GM19099 (cell line): ENCODE data around the gene TOR1B.

Experiments
- POLR2A ChIP-seq: IDR thresholded peaks from 3 replicates; pipeline ENCODE4 v1.6.1; 2011; ENCODE audit warnings: low read depth; ENCODE audit not compliant: insufficient read length; ENCODE audit errors: extremely low read depth

The TOR1B gene

GRCh38 chr9:129851821-129852220, 48.8 kb downstream of the TOR1B start:
- no peak for TF ChIP-seq POLR2A

GRCh38 chr9:129852579-129852978, 49.6 kb downstream of the TOR1B start:
- TF ChIP-seq POLR2A: no peak

DNA sequence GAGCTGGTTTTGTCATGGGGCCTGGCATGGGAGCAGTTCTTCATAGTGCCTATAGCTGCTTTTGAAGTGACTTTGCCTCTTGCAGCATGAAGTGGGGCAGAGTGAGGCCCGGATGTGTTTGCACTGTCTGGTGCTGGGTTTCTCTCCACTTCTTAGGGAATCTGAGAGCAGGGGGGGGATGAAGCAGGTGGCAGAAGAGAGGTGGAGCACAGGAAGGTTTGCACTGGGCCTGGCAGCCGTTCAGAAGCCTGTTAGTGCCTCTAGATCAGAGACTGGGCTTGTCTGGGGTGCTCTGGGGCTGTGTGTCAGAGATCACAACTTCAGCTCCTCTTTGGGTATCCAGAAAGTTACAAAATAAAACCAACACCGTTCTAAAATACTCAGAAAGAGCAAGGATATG, 50.6 kb downstream of the TOR1B start:
- no peak for TF ChIP-seq POLR2A

DNA sequence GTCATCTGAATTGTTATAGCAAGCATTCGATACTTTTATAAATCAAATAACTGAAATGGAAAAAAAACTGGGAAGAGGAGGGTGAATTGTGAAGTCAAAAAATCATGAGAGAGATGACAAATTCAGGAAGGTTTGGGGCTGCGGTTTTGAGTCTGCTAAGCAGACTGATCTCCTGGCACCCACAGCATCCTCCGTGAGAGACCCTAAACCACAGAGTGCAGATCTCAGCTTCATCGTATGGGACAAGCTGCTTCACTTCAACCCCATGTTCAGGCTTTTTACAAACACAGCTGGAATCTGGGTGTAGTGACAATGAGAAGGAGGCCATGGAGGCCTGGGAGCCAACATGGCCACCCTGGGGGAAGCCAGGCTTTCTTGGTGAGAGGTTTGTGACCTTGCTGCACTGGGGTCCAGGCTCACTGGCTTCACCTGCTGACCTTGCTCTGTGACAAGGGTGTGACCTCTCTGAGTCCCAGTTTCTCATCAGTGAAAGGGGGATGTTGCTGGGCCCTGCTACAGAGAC, 51.7 kb downstream of the TOR1B start:
- no peak for TF ChIP-seq POLR2A

- no peak for TF ChIP-seq POLR2A
Measured at GRCh38 chr9:129857207-129857606, 54.2 kb downstream of the TOR1B start.

DNA sequence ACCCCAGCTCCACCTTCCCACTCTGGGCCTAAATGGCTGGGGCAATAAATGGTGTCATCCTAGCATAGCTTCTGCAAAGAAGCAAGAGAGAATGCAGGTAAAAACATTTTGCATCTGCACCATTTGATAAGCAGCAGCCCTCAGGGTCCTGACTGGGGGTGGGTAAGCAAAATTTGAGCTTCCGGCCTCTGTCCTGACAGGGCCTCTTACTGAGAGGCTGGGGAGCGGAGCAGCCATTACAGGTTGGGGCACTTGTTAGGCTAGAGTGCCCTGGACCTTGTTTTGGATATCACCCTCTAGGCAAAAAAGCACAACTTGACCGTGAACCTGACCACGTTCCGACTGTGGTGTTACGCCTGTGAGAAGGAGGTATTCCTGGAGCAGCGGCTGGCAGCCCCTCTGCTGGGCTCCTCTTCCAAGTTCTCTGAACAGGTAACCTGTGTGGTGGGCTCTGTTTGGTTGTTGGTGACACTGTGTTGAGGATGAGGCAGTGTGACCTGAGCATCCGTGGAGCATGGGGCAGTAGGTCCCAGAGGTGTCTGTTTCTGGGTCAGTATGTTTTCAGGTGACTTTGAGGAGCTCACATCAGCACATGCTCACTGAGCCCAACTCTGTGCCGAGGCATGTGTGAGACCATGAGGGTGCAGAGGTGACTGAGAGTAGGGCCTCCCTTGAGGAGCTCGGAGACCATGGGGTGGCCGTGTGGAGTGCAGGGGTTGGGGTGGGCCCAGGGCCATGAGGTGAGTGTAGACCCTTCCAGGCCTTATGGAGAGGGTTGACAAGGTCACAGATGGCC, 55.4 kb downstream of the TOR1B start:
- TF ChIP-seq POLR2A: no peak
